Stimulated activated CD8-positive, alpha-beta memory T cell treated with anti-CD3 and anti-CD28 coated beads, Interleukin-15, amount 100 ng/mL, for 48 hours (primary cell): ENCODE results near the gene HEATR3.
"Not testable (repeated sequence)": the region's sequence is repeated elsewhere in the genome, so short reads cannot be mapped to it uniquely, and the experiment has no call there.

Source experiments
- DNase-seq, 2 donors: peaks; one replicate each; pipeline ENCODE4 v3.0.0-alpha.2; 2020; ENCODE audit warnings: low read depth in 2 of 2

Gene HEATR3

DNA sequence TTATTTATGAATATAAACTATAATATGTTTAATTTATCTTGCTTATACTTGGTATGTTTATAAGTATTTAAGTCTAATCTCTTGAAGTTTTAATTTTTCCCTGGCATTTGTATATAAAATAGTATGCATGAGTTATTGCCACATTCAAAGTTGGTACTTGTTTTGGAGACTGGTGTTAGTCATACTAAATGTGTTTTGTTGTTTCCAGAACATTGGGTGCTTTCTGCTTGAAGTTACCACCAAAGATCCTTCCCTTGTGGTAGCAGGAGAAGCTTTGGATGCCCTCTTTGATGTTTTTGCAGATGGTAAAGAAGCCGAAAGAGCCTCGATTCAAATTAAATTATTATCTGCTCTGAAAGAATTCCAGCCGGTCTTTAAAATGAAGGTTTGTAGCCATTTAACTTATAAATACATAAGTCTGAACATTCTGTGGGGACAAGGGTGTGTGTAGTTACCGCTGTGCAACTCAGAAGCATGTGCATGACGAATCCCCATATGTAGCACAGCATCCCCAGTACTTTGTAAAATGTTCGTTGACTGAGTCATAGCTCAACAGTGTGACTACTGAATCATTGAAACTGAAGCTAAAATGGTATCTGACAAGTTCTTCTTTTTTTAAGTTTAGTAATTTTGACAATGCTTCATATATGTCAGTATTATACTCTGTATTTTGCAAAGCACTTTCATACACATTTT lies 36.4 kb downstream of the HEATR3 start:
- DNase-seq = no peak

DNA sequence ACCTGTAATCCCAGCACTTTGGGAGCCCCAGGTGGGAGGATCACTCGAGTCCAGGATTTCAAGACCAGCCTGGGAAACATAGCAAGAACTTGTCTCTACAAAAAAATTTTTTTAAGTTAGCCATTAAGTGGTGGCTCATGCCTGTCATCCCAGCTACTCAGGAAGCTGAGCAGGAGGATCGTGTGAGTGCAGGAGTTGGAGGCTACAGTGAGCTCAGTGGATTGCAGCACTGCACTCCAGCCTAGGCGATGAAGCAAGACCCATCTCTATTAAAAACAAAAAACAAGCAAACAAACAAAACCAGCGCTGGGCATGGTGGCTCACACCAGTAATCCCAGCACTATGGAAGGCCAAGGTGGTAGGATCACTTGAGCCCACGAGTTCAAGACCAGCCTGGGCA lies 38.0 kb downstream of the HEATR3 start:
- no peak for DNase-seq

DNA sequence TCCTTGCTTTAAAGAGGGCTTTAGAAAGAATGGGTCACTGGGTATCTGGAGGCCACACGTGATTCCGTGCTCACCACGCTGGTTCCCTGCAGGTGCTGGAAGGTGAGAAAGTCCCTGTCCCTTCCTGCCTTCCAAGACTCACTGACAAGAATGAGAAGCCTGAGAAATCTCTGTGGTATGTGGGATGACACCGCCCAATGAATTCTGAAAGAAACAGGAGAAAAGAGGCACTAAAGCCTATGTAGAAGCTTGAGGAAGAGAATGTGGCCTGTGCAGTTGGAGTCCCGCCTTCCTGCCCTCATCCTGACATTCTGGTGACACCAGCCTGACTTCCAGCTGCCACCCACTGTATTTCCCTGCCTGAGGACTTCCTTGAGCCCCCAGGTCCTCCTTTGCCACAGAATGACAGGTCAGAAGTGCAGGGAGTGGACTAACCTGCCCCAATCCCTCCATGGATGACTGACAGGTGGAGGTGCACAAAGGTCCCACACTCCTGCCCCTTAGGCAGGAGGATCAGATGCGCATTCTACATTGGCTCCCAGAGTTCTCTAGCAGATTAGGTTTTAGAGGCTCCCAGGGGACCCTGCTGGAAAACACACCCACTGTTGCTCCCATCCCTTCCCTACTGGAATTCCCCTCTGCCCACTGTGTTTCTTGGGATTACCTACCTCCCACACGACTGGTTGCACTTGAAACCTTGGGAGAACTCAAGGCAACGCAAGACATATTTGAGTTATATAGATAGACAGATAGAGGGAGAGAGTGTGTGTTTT lies 48.8 kb downstream of the HEATR3 start:
- no peak for DNase-seq

DNA sequence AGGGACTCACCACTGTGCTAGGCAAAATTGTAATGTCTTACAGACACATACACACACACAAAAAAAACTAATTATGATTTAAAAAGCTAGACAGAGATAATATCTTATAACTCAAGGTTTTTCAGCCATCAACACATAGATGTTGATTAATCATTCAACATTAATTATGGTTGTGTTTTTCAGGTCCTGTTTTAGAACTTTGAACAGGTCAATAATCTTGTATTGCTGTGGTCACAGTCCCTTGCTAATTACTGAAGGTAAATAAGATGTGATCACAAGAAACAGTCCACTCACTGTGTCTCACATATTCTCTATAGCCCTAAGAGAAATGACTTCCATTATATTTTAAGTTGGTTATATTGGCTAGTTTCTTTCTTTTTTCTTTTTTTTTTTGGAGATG lies 54.9 kb downstream of the HEATR3 start:
- DNase-seq = no peak

DNA sequence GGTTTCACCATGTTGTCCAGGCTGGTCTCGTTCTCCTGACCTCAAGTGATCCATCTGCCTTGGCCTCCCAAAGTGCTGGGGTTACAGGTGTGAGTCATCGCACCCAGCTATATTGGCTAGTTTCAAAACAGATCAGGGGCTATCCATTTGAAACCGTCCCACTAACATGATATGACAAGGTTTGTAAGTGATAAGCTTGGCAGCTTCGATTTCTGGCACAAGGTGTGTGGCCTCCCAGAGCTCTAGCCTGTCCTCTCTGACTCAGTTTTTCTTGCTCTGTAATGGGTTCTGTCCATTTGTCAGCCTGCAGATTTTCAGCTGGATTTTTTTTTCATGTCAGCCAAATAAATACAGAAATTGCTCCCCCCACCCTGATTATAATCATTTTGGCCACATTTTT lies 55.5 kb downstream of the HEATR3 start:
- DNase-seq = peak in 1 of 2 donors; percentile 2

DNA sequence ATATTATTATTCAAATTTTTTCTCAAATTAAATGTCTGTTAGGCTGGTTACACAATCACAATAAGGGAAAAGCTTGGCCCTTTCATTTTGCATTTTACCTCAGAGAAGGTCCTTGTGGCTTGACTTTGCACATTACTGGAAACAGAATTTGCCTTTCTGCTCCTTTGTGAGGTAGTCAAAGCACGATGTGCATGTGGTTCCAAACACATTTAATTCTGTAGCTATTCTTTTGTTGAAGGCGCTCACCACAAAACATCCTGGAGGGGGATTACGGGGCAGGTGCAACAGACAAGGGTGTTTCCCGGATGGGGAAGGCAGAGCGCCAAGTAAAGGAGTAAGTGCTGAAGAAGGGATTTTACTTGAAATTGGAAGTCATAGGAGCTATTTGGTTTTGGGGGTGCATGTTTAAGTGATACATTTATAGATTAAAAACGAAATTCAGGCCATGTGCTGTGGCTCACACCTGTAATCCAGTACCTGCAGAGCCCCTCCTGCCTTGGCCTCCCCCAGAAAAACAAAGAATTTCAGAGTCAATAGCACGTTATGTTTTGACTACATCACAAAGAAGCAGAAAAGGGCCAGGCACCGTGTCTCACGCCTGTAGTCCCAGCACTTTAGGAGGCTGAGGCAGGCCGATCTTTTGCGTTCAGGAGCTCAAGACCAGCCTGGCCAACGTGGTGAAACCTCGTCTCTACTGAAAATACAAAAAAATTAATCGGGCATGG lies 56.1 kb downstream of the HEATR3 start:
- DNase-seq = peak; percentile 14 to 28

DNA sequence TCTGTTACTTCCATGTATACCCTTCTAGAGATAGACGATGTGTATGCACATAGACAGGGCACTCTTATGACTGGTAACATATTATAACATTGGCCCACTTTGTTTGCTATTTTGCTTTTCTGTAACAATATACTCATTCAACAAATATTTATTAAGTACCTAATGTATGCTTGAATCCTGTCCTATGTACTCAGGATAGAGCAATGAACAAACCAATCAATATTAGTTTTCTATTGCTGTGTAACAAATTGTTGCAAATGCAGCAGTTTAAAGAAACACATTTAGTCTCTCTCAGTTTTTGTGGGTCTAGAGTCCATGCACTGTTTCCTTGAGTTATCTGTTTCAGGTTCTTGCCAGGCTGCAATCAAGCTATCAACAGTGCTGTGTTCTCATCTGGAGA lies 57.6 kb downstream of the HEATR3 start:
- DNase-seq = no peak

DNA sequence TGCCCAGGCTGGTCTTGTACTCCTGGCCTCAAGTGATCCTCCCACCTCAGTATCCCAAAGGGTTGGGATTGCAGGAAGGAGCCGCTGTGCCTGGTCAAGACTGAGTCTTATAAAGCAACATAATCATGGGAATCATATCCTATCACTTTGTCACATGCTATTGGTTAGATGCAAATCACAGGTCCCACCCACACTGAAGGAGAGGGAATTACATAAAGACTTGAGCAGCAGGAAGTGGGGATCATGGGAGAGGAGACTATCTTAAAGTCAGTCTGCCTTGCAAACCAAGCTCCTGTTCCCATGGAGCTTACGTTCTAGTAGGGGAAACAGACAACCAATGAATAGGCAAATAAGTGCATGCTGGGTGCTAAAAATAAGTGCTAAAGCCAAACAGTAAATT lies 59.0 kb downstream of the HEATR3 start:
- no peak for DNase-seq

DNA sequence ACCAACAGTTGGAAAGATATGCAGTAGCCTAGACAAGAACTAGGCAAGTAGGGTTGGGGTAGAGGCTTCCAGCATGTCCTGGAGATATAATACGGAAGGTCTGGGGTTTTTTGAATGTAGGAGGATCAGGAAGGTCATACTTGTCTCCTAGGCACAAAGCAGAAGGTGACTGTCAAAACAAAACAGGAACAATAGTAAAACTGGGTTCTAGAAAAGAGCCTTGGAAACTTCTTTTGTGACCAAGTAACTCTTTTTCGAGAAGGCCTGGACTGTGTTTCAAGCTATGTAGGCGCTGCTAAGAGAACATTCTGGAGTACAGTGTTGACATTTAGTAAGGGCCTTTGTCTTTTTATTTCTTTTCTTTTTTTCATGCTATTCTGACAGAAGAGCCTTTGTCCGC lies 60.4 kb downstream of the HEATR3 start:
- no peak for DNase-seq

DNA sequence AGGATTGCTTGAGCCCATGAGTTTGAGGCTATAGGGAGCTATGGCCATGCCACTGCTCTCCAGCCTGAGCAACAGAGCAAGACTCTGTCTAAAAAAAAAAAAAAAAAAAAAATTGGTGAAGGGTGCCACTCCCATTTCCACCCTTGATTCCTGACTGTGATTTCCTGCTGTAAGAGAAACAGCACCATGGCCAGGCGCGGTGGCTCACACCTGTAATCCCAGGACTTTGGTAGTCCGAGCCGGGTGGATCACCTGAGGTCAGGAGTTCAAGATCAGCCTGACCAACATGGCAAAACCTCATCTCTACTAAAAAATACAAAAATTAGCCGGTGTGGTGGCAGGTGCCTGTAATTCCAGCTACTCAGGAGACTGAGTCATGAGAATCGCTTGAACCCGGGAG lies 66.8 kb downstream of the HEATR3 start:
- DNase-seq = not testable (repeated sequence)

DNA sequence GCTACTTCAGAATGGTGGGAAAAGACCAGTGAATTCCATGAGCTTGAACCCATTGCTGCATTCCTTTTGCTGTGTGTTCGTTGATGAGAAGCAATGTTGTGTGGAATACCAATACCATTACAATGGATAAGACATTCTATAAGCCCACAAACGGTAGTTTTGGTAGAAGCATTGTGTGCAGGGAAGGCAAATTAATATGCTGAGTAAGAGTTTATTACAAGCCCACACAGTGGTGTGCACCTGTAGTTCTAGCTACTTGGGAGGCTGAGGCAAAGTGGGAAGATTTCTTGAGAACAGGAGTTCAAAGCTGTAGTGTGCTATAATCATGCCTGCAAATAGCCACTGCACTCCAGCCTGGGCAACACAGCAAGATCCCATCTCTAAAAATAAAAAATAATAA lies 67.4 kb downstream of the HEATR3 start:
- no peak for DNase-seq

DNA sequence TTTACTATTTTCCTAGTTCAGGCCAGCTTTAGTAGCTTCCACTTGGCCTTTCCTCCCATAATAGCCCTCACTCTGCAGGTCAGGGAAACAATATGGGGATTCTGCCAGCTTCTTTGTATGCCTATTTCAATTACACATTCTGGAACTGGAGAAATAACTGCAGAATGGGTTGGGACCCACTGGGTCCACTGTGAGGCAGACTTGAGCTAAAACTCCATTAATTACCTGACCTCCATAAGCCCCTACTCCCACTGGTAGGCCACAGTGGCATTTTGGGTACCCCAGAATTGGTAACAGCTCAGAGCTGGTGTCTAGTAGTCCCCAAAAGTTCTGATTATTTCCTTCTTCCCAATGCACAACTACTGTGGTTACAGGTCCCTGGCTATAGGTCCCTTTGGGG lies 70.6 kb downstream of the HEATR3 start:
- no peak for DNase-seq

DNA sequence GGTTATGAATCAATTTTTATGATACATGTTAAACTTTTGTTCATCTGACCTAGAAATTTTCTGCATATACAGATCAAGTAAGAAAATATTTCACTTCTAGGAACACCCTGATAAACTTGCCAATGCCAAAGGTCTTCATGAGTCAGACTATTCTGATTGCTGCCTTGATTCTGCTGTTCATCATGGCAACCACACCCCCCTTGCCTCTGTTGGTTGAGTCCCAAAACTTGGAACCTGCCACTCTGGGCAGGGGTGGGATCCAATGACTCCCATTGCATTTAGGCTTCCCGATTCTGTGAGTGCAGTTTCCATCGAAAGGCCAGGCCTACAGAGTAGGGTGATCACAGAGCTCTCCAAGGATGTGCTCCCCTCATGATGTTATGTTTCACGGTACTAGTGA lies 71.5 kb downstream of the HEATR3 start:
- no peak for DNase-seq

DNA sequence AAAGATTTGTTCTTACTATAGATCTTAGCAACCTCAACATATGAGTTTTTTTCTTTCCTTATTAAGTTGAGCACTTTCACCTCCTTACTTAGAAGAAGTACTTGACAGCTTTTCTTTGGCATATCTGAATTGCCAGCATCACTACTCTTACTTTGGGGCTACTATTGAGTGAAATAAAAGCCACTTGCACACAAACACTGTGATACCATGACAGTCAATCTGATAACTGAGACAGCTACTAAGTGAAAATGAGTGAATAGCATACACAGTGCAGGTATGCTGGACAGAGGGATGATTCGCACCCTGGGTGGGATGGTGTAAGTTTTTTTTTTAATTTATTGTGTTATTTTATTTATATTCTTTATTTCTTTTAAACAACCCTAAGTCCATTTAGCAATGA lies 73.8 kb downstream of the HEATR3 start:
- no peak for DNase-seq

DNA sequence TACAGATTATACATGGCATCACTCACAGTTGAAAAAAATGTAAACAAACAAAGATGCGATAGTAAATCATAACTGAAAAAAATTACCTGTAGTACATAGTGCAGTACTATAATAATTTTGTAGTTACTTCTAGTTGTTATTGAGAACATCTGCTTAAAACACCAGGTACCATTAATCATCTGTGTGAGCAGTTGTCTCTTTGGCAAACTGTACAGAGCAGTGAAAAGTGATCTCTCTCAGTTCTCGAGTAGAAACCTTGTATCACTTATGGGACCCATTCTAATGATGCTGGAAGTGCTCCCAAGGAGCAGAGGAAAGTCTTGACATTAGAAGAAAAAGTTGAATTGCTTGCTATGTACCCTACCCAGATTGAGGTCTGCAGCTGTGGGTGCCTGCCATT lies 78.4 kb downstream of the HEATR3 start:
- DNase-seq = no peak

DNA sequence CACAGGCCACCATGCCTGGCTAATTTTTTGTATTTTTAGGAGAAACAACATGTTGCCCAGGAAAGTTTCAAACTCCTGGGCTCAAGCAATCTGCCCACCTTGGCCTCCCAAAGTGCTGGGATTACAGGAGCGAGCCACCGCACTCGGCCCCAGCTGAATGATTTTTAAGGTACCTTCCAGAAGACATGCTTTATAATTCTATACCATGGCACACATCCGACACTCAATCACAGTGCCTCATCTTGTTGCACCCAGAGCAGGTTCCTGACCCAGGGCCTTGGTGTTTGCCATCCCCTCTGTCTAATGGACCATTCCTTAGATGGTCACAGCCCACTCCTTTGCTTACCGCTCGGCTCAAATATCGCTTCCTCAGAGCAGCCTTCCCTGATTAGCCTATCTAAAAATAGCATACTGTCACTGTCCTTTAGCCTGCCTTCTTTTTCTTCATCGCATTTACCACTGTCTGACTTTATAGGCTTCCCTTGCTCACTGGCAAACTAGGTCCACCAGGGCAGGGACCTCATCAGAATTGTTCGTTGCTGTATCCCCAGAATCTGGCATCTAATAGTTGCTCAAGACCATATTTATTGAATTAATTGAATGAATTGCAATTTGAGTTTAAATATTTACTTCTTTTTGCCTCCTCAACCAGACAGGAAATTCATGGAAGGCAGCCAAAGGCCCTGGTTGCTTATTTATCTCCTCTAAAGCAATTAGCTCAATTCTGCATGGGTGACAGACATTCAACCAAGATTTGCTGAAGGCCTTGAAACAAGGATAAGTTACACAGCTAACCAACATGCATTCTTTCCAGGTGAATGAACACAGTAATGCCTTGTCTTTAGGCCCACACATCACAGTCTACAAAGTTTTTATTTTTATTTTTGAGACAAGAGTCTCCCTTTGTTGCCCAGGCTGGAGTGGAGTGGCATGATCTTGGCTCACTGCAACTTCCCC lies 81.0 kb downstream of the HEATR3 start:
- DNase-seq = no peak

DNA sequence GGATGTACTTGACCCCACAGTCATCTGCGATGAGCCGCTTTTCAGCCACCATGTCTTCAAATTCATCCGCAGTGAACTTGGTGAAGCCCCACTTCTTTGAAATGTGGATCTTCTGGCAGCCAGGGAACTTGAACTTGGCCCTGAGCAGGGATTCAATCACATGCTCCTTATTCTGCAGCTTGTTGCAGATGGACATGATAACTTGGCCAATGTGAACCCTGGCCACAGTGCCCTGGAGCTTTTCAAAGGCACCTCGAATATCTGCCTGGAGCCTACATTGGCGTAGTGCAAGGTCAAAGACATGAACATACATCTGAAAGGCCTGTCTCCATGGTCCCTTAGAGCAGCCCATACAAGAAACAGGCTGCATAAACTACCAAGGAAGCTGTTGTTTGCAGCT lies 85.6 kb downstream of the HEATR3 start:
- DNase-seq = no peak

DNA sequence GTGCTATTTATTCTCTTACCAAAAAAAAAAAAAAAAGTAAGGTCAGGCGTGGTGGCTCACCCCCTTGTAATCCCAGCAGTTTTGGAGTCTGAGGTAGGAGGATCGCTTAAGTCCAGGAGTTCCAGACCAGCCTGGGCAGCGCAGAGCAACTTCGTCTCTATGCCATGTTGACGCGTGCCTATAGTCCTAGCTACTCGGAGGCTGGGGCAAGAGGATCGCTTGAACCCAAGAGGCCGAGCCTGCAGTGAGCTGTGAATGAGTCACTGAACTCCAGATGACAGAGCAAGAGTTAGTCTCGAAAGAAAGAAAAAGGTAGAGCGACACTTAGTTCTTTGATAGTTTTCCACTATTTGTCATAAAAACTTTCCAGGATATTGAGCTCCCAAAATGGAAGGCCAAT lies 86.0 kb downstream of the HEATR3 start:
- DNase-seq = no peak

DNA sequence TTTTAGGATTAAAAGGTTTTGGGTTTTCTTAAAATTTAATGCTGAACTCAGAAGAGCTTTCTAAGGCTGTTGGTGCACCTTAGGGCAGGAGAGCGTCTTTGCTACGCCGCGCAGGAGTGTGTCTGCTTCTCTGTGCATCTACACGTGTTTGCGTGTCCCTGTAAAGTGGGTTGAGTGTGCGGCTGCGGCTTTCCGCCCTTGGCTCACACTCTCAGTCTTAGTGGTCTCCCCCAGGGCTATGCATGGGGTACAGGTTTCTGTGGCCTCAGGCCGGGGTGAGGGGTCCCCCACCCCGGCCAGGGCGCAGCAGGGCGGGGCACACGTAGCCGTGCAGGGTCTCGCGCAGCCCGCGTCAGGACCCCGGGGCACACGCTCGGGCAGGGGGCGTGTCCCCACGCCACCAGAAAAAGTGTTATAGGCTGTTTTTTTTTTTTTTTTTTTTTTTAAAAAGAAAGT lies 86.6 kb downstream of the HEATR3 start:
- DNase-seq = peak; percentile 75 to 81

DNA sequence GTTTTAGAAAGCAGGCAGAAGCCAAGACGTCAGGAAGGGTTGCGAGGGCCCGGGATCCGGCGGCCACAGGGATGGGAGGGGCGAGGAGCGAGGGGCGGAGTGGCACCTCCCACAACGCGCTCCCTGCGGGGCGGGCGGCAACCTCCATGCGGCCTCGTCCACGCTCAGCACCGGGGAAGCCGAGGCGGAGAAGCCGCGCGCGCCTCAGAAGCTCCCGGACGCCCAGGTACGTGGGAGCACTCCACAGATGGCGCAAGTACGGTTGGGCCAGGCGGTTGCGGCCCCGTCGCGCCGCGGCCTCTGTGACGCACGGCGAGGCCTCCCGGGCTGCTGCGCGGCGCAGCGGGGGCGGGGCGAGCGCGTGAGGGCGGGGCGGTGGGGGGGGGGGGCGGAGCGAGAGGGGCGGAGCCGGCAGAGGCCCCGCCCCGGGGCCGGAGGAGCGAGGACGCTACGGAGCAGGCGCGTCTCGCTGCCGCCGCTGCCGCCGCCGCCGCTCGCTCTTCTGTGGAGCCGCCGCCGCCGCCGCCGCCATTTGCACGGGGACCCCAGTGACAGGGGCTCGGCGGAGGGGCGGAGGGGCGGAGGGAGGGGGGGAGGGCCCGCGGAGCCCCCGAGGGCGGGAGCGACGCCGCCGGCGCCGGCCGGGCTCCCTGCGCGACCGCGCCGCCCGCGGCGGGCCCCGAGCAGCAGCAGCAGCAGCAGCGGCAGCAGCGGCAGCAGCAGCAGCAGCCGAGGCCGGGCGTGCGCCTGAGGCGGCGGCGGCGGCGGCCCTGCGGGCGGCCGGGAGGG lies 87.2 kb downstream of the HEATR3 start, which contains the start of gene TENT4B:
TENT4B (plus strand) TSS at position 500 of the 789 bp plus-strand sequence. CDS start 316 bp downstream, outside the sequence.
- peak; percentile 72 to 77 for DNase-seq
